Measurements from ENCODE around the gene METTL25. TPM values are rescaled to one million over a fixed set of nuclear protein-coding genes. Genes with fewer than 3 reads are reported as not detected.

The METTL25 gene
- total RNA-seq, 1 experiment from 2014 or later, result 11.6 TPM

DNA sequence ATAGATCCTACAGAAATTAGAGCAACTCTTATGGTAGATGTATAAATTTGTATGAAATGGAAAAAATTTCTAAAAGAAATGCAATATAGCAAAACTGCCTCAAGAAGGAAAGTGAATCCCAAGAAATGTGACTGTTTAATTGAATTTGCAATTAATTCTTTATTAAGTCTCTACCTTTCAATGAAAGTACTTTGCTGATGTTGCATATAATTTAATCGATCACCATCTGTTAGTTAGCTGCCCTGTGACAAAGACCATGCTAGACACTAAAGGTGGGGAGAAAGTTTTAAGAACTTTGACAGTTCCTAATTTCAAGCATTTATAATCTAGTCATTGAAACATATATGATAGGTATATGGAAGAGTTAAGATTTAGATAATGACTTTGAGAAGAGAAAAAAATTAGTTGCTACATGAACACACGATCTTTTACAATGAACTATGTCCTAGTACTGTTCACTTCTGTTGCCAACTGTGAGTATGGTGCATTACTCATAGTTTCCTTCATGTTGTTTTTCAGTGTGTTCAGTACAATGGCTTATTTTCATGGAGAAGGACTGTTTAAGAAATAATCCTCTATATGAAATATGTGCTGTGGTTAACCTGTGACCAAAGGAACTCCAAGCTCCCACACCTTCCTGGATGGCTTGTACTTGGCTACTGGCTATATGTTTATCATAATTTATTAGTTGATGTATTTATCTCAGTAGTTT lies 128.4 kb downstream of the METTL25 start:
- H3K79me2 ChIP-seq (ENCODE audit: insufficient read depth, low read length), result no peaks in the 10 kb centered on the region
- Mint-ChIP-seq H3K4me1 (peaks cover 7 to 9% of the 10 kb centered on the region in 2 experiments), H3K36me3 (ENCODE audit: insufficient read depth in 1 of 3, low read depth in 3 of 3) (no peaks in the 10 kb centered on the region; a peak in 1 of 7 replicates), H3K4me3 (no peak overlapping the region), H3K9me3 (peaks cover 0 to 2% of the 10 kb centered on the region in 2 experiments; a peak in 1 of 5 replicates), H3K27me3 (ENCODE audit: low read depth) (no peaks in the 10 kb centered on the region), H3K27ac (no peak overlapping the region)
- no peaks in the 10 kb centered on the region for H3K79me1 ChIP-seq (ENCODE audit: insufficient read depth, low read depth, low read length, poor library complexity, severe bottlenecking)
- H2BK5ac ChIP-seq (ENCODE audit: insufficient read length, low read length), result no peak overlapping the region
- no peak overlapping the region for H4K91ac ChIP-seq (ENCODE audit: insufficient read length, low read depth, low read length)
- H4K5ac ChIP-seq (ENCODE audit: insufficient read length, low read depth, low read length), result no peak overlapping the region
- H3T11ph ChIP-seq (ENCODE audit: low read length), result no peak overlapping the region
- no peaks in the 10 kb centered on the region for H3K23me2 ChIP-seq (ENCODE audit: insufficient read length, low read depth, low read length, poor library complexity, severe bottlenecking)
- DNase-seq, result no peak
- no peak overlapping the region for H3K56ac ChIP-seq (ENCODE audit: insufficient read length, low read depth, low read length)
- no peak overlapping the region for H3K23ac ChIP-seq (ENCODE audit: insufficient read length, low read depth, low read length)
- no peaks in the 10 kb centered on the region for H3K27me3 ChIP-seq (ENCODE audit: insufficient read depth, low read length)
- no peak overlapping the region for H2AK5ac ChIP-seq (ENCODE audit: insufficient read length, low read length)
- H3K9ac ChIP-seq (ENCODE audit: extremely low read depth, insufficient read length, low read length), result no peak overlapping the region
- no peak overlapping the region for H3K14ac ChIP-seq (ENCODE audit: insufficient read depth, low read length)
- H3K27ac ChIP-seq (ENCODE audit: insufficient read length, low read depth, low read length), result no peak overlapping the region
- no peak overlapping the region for H2BK20ac ChIP-seq (ENCODE audit: low read depth, low read length, poor library complexity, severe bottlenecking)
- H3K4ac ChIP-seq (ENCODE audit: low read depth, low read length), result no peak overlapping the region
- H2AFZ ChIP-seq (ENCODE audit: low read length), result no peak overlapping the region
- H3K4me2 ChIP-seq (ENCODE audit: insufficient read depth, insufficient read length, low read length), result no peak overlapping the region
- no peak overlapping the region for H4K8ac ChIP-seq (replicated peaks; ENCODE audit: insufficient read length, low read depth, low read length)
- H2BK15ac ChIP-seq (ENCODE audit: low read depth, low read length), result no peak overlapping the region
- H4K20me1 ChIP-seq (ENCODE audit: control insufficient read depth, insufficient read depth, insufficient read length), result no peaks in the 10 kb centered on the region
- H3K18ac ChIP-seq (ENCODE audit: insufficient read length, low read depth, low read length), result no peak overlapping the region
- no CpG with 5 or more reads among the region's 2 CpGs for WGBS (ENCODE audit: extremely low coverage, insufficient read length, low lambda C conversion rate)
- no peaks in the 10 kb centered on the region for H3K4me1 ChIP-seq (ENCODE audit: insufficient read depth, low read length)
- H2BK120ac ChIP-seq (ENCODE audit: low read depth, low read length, poor library complexity, severe bottlenecking), result no peak overlapping the region
- H2BK12ac ChIP-seq (ENCODE audit: insufficient read length, low read depth, low read length), result no peak overlapping the region
- H3K9me3 ChIP-seq (ENCODE audit: control insufficient read depth, low read depth, low read length), result no peaks in the 10 kb centered on the region
- TF ChIP-seq, protein P1, sequence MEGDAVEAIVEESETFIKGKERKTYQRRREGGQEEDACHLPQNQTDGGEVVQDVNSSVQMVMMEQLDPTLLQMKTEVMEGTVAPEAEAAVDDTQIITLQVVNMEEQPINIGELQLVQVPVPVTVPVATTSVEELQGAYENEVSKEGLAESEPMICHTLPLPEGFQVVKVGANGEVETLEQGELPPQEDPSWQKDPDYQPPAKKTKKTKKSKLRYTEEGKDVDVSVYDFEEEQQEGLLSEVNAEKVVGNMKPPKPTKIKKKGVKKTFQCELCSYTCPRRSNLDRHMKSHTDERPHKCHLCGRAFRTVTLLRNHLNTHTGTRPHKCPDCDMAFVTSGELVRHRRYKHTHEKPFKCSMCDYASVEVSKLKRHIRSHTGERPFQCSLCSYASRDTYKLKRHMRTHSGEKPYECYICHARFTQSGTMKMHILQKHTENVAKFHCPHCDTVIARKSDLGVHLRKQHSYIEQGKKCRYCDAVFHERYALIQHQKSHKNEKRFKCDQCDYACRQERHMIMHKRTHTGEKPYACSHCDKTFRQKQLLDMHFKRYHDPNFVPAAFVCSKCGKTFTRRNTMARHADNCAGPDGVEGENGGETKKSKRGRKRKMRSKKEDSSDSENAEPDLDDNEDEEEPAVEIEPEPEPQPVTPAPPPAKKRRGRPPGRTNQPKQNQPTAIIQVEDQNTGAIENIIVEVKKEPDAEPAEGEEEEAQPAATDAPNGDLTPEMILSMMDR (conservative IDR thresholded peaks at IDR 0.05), result no peak
